Gastrocnemius medialis (tissue), 4 donors: Measurements from ENCODE around the gene USP19. TPM values are rescaled to one million over a fixed set of nuclear protein-coding genes. Genes with fewer than 3 reads are reported as not detected.

Experiments used
- ATAC-seq, 2 donors: fragments of 150-250 bp; one replicate each; pipeline ENCODE4 v1.9.1; 2016
- DNase-seq, 2 donors: peaks; one replicate each; pipeline ENCODE4 v3.0.0-alpha.2; 2019
- H3K27ac ChIP-seq, 4 donors: fragments of 200-600 bp; sonication (generic); 1 replicate in 1 of 4; 2 replicates in 3 of 4; pipeline ENCODE4 v1.5.1; 2016 to 2018; ENCODE audit warnings: mild to moderate bottlenecking in 2 of 4, moderate library complexity in 1 of 4
- H3K27me3 ChIP-seq, 3 donors: fragments of 200-600 bp; sonication (generic) in 2 of 3; 1 replicate in 1 of 3; 2 replicates in 2 of 3; pipeline versions ENCODE4 v1.5.1 to v1.6.0; 2016 to 2019; ENCODE audit warnings: mild to moderate bottlenecking in 1 of 3, moderate library complexity in 1 of 3
- H3K36me3 ChIP-seq, 2 donors: fragments of 200-600 bp; sonication (generic) in 1 of 2; one replicate each; pipeline ENCODE4 v1.5.1; 2017 to 2018
- H3K4me1 ChIP-seq, 2 donors: fragments of 200-600 bp; sonication (generic) in 1 of 2; one replicate each; pipeline ENCODE4 v1.5.1; 2016 to 2017; ENCODE audit warnings: mild to moderate bottlenecking in 2 of 2
- H3K4me3 ChIP-seq, 4 donors: fragments of 200-600 bp; sonication (generic) in 3 of 4; 1 replicate in 1 of 4; 2 replicates in 3 of 4; pipeline ENCODE4 v1.5.1; 2016 to 2019; ENCODE audit warnings: mild to moderate bottlenecking in 2 of 4
- H3K9me3 ChIP-seq, 3 donors: fragments of 200-600 bp; sonication (generic) in 2 of 3; 1 replicate in 1 of 3; 2 replicates in 2 of 3; pipeline ENCODE4 v1.5.1; 2016 to 2019
- CTCF ChIP-seq, 5 experiments: fragments of 450-650 bp in 3 of 5; fragments of 200-600 bp in 2 of 5; sonication (generic) in 2 of 5; IDR thresholded peaks in 4 of 5; conservative IDR thresholded peaks in 1 of 5; 1 replicate in 4 of 5; 2 replicates in 1 of 5; pipeline ENCODE4 v1.5.1; 2016 to 2019; ENCODE audit warnings: antibody characterized with exemption in 5 of 5, mild to moderate bottlenecking in 3 of 5, moderate library complexity in 3 of 5
- POLR2A ChIP-seq, 2 donors: fragments of 450-650 bp; IDR thresholded peaks; one replicate each; pipeline ENCODE4 v1.6.1; 2017; ENCODE audit warnings: antibody characterized with exemption in 2 of 2, mild to moderate bottlenecking in 2 of 2, moderate library complexity in 2 of 2
- in situ Hi-C, 4 donors: fragments of 200-750 bp; cut with MboI; loops; one replicate each; pipeline versions ENCODE4 v1.15.0 to v1.8.0; 2017; ENCODE audit warnings: low sequenced_read_pairs in 4 of 4
- intact Hi-C: fragments of 100-400 bp; cut with DNase I; formaldehyde crosslinking; loops from one replicate; pipeline ENCODE4 v1.15.1; 2023; ENCODE audit warnings: low total_unique reads
- total RNA-seq, 4 donors: library from RNA; depleted of rRNA; stranded (reverse); fragments of >200 nt; gene quantifications; one replicate each; pipeline versions ENCODE4 v1.1.0 to v1.2.3, GENCODE V29; 2016

The USP19 gene
- total RNA-seq, 4 donors from 2014 or later: 100 to 188 (median 128) TPM

GRCh38 chr3:49124203-49124602, 3.6 kb upstream of the USP19 start:
- Histone ChIP-seq H3K4me1 (peaks cover 9 to 10% of the 10 kb centered on the region in 2 donors), H3K36me3 (peaks cover 0 to 73% of the 10 kb centered on the region in 2 donors), H3K27ac (no peak overlapping the region), H3K4me3 (no peak overlapping the region), H3K9me3 (no peaks in the 10 kb centered on the region), H3K27me3 (no peaks in the 10 kb centered on the region)
- intact Hi-C loops (no loop called here), in situ Hi-C loops (no loop called here)
- no peak for TF ChIP-seq CTCF (IDR thresholded peaks at IDR 0.05 in 4 of 5, conservative IDR thresholded peaks at IDR 0.05 in 1 of 5)
- no peak for TF ChIP-seq POLR2A (IDR thresholded peaks at IDR 0.05)
- ATAC-seq (no peak), DNase-seq (no peak)

- Histone ChIP-seq H3K27ac (no peak overlapping the region), H3K4me3 (no peak overlapping the region), H3K9me3 (no peaks in the 10 kb centered on the region), H3K27me3 (no peaks in the 10 kb centered on the region), H3K4me1 (peaks cover 14 to 15% of the 10 kb centered on the region in 2 donors), H3K36me3 (peaks cover 0 to 71% of the 10 kb centered on the region in 2 donors)
- DNase-seq: no peak
- intact Hi-C loops (no loop called here), in situ Hi-C loops (no loop called here)
- no peak for TF ChIP-seq POLR2A (IDR thresholded peaks at IDR 0.05)
- TF ChIP-seq CTCF (IDR thresholded peaks at IDR 0.05 in 4 of 5, conservative IDR thresholded peaks at IDR 0.05 in 1 of 5): no peak
- no peak for ATAC-seq
These were observed 3.1 kb upstream of the USP19 start for GRCh38 chr3:49123687-49124086.

- in situ Hi-C loops: no loop called here
- Histone ChIP-seq H3K9me3 (no peaks in the 10 kb centered on the region), H3K36me3 (peaks cover 0 to 71% of the 10 kb centered on the region in 2 donors)
These were observed 2.4 kb upstream of the USP19 start for GRCh38 chr3:49122886-49123545.

GRCh38 chr3:49122451-49122850, 1.8 kb upstream of the USP19 start:
- H3K9me3 ChIP-seq: no peaks in the 10 kb centered on the region
- DNase-seq (no peak), ATAC-seq (no peak)
- no peak overlapping the region for H3K4me3 ChIP-seq
- peaks cover 16 to 17% of the 10 kb centered on the region in 2 donors for H3K4me1 ChIP-seq
- in situ Hi-C loops (no loop called here), intact Hi-C loops (no loop called here)
- no peak for TF ChIP-seq CTCF (IDR thresholded peaks at IDR 0.05 in 4 of 5, conservative IDR thresholded peaks at IDR 0.05 in 1 of 5)
- no peak for TF ChIP-seq POLR2A (IDR thresholded peaks at IDR 0.05)
- no peaks in the 10 kb centered on the region for H3K27me3 ChIP-seq
- no peak overlapping the region for H3K27ac ChIP-seq
- peaks cover 2 to 75% of the 10 kb centered on the region in 2 donors for H3K36me3 ChIP-seq

More at GRCh38 chr3:49122886-49123545, 2.4 kb upstream of the USP19 start:
- no peak overlapping the region for H3K27ac ChIP-seq
- peaks cover 16 to 17% of the 10 kb centered on the region in 2 donors for H3K4me1 ChIP-seq
- ATAC-seq: no peak
- TF ChIP-seq CTCF (IDR thresholded peaks at IDR 0.05 in 4 of 5, conservative IDR thresholded peaks at IDR 0.05 in 1 of 5) (no peak), POLR2A (IDR thresholded peaks at IDR 0.05) (no peak)
- no peaks in the 10 kb centered on the region for H3K27me3 ChIP-seq
- intact Hi-C loops: no loop called here
- no peak overlapping the region for H3K4me3 ChIP-seq
- DNase-seq: no peak
